HepG2 (cell line): ENCODE measurements around the gene PTHLH. TPM values are rescaled to one million over a fixed set of nuclear protein-coding genes. Genes with fewer than 3 reads are reported as not detected.

Source experiments
- AKAP8 ChIP-seq: sonication (generic); formaldehyde crosslinking; IDR thresholded peaks from 2 replicates; pipeline ENCODE4 v1.5.1; 2020; ENCODE audit warnings: mild to moderate bottlenecking, missing genetic modification reagents
- FOXO1 ChIP-seq: sonication (generic); formaldehyde crosslinking; IDR thresholded peaks from 2 replicates; pipeline ENCODE4 v1.4.0; 2020; ENCODE audit warnings: missing genetic modification reagents
- GATAD2A ChIP-seq: IDR thresholded peaks from 2 replicates; pipeline ENCODE4 v1.6.1; 2016
- HMGA1 ChIP-seq: sonication (generic); formaldehyde crosslinking; conservative IDR thresholded peaks from 2 replicates; pipeline ENCODE4 v1.4.0; 2020; ENCODE audit warnings: missing genetic modification reagents
- JARID2 ChIP-seq: sonication (generic); formaldehyde crosslinking; IDR thresholded peaks from 2 replicates; pipeline ENCODE4 v1.8.1; 2023; ENCODE audit warnings: missing genetic modification reagents, inconsistent platforms; ENCODE audit not compliant: insufficient replicate concordance
- NFYC ChIP-seq: IDR thresholded peaks from 2 replicates; pipeline ENCODE4 v1.6.1; 2016; ENCODE audit warnings: missing genetic modification reagents, missing compliant biosample characterization
- PPARG ChIP-seq: conservative IDR thresholded peaks from 2 replicates; pipeline ENCODE4 v1.6.1; 2016; ENCODE audit warnings: missing biosample characterization, missing genetic modification reagents
- SALL1 ChIP-seq: sonication (generic); formaldehyde crosslinking; IDR thresholded peaks from 2 replicates; pipeline ENCODE4 v1.8.0; 2022; ENCODE audit warnings: mild to moderate bottlenecking, missing genetic modification reagents
- STAT5B ChIP-seq: sonication (generic); formaldehyde crosslinking; IDR thresholded peaks from 2 replicates; pipeline ENCODE4 v1.4.0; 2020; ENCODE audit warnings: missing genetic modification reagents
- THYN1 ChIP-seq: sonication (generic); formaldehyde crosslinking; IDR thresholded peaks from 2 replicates; pipeline ENCODE4 v1.8.1; 2023; ENCODE audit warnings: low read depth, mild to moderate bottlenecking, moderate library complexity, missing genetic modification reagents, borderline replicate concordance
- YEATS2 ChIP-seq: sonication (generic); formaldehyde crosslinking; IDR thresholded peaks from 2 replicates; pipeline ENCODE4 v1.4.0; 2020; ENCODE audit warnings: missing genetic modification reagents, borderline replicate concordance
- ZBTB7A ChIP-seq: sonication (generic); formaldehyde crosslinking; IDR thresholded peaks from 2 replicates; pipeline ENCODE4 v1.8.0; 2022; ENCODE audit warnings: mild to moderate bottlenecking, missing genetic modification reagents
- ZFY ChIP-seq: sonication (generic); formaldehyde crosslinking; IDR thresholded peaks from 2 replicates; pipeline ENCODE4 v1.4.0; 2020; ENCODE audit warnings: missing genetic modification reagents
- ZMYM2 ChIP-seq: sonication (generic); formaldehyde crosslinking; IDR thresholded peaks from 2 replicates; pipeline ENCODE4 v1.8.0; 2022; ENCODE audit warnings: mild to moderate bottlenecking, missing genetic modification reagents
- ZNF251 ChIP-seq: sonication (generic); formaldehyde crosslinking; IDR thresholded peaks from 2 replicates; pipeline ENCODE4 v1.9.0; 2021; ENCODE audit warnings: mild to moderate bottlenecking, missing genetic modification reagents
- ZNF430 ChIP-seq: sonication (generic); formaldehyde crosslinking; IDR thresholded peaks from 2 replicates; pipeline ENCODE4 v1.9.0; 2021; ENCODE audit warnings: mild to moderate bottlenecking, missing genetic modification reagents
- ZNF503 ChIP-seq: sonication (generic); formaldehyde crosslinking; IDR thresholded peaks from 2 replicates; pipeline ENCODE4 v1.4.0; 2020; ENCODE audit warnings: missing genetic modification reagents
- ZNF776 ChIP-seq: sonication (generic); formaldehyde crosslinking; IDR thresholded peaks from 2 replicates; pipeline ENCODE4 v1.4.0; 2020; ENCODE audit warnings: mild to moderate bottlenecking, missing genetic modification reagents
- ZNF800 ChIP-seq: sonication (generic); formaldehyde crosslinking; IDR thresholded peaks from 2 replicates; pipeline ENCODE4 v1.4.0; 2020; ENCODE audit warnings: missing genetic modification reagents
- ZNF878 ChIP-seq: sonication (generic); formaldehyde crosslinking; IDR thresholded peaks from 2 replicates; pipeline ENCODE4 v1.8.1; 2023; ENCODE audit warnings: mild to moderate bottlenecking, missing genetic modification reagents, moderate library complexity
- polyA plus RNA-seq, 8 experiments: library from polyadenylated mRNA; depleted of rRNA in 3 of 8; stranded (reverse) in 7 of 8; unstranded in 1 of 8; fragments of >200 nt; fragmentation: Illumina TruSeq in 4 of 8; extraction: Trizol in 4 of 8; gene quantifications; 2 replicates each; pipeline versions ENCODE4 v1.2.1 to v1.2.3, GENCODE V29; 2011 to 2016; ENCODE audit warnings: low read depth in 4 of 8, missing spikeins in 1 of 8, mixed read lengths in 1 of 8; ENCODE audit not compliant: insufficient read depth in 1 of 8
- total RNA-seq, 5 experiments: library from RNA; depleted of rRNA; stranded (reverse); fragments of >200 nt; fragmentation: Illumina TruSeq; extraction: Trizol; gene quantifications; 2 replicates each; pipeline ENCODE4 v1.2.3, GENCODE V29; 2016; ENCODE audit warnings: low read depth in 1 of 5
- TF ChIP-seq, protein P1 (sequence below): sonication (generic); formaldehyde crosslinking; IDR thresholded peaks from 2 replicates; pipeline ENCODE4 v1.5.1; 2020; ENCODE audit warnings: mild to moderate bottlenecking, missing genetic modification reagents, moderate library complexity
- TF ChIP-seq, protein P2 (sequence below): IDR thresholded peaks from 2 replicates; pipeline ENCODE4 v1.6.1; 2018; ENCODE audit warnings: missing genetic modification reagents

PTHLH gene
- total and polyA plus RNA-seq, 2 of the 13 experiments (the other 11 are each of a cell fraction or from before 2014, with no cell fraction given): 0.22 TPM; not detected in 1

DNA sequence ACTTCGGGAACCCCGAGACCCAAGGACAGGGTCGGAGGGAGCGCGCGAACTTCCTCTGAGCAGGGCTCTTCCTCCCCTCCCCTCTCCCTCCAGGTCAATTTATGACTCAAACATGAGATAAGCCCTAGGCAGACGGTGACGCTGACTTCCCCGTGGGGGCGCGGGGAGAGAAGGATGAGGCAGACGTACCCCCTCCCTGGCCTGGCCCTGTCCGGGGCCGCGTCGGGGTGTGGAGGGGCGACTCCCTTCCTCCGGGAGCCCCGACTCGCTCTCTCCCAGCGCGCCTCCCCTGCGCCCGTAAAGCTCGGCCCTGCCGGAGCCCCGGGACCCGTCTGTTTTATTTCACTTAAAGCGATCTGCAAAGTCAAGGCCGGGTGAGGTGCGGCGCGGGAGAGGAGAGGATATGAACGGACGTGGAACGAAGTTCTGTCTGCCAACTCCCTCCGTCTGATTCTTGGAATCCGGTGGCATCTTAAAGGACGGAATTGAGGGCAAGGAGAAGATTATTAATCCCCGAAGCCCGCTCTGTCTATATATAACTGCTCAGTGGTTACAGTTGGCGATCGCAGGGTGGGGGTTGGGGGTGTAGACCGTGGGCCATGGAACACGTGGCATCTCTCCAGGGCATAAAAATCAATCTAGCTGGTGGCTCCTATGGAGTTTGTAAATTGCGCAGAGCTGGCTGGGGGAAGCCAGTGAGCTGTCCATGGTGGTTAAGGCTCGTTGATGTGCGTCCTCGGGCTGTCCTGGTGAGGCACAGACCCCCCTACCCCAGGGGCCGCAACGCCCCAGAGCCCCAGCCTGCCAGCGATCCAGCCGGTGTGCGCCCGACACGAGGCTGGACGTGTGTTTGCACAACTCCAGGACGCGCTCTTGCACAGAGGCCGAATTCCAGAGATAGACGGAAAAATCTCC is 2.9 kb upstream of the PTHLH start (continued):
- TF ChIP-seq, protein P1, sequence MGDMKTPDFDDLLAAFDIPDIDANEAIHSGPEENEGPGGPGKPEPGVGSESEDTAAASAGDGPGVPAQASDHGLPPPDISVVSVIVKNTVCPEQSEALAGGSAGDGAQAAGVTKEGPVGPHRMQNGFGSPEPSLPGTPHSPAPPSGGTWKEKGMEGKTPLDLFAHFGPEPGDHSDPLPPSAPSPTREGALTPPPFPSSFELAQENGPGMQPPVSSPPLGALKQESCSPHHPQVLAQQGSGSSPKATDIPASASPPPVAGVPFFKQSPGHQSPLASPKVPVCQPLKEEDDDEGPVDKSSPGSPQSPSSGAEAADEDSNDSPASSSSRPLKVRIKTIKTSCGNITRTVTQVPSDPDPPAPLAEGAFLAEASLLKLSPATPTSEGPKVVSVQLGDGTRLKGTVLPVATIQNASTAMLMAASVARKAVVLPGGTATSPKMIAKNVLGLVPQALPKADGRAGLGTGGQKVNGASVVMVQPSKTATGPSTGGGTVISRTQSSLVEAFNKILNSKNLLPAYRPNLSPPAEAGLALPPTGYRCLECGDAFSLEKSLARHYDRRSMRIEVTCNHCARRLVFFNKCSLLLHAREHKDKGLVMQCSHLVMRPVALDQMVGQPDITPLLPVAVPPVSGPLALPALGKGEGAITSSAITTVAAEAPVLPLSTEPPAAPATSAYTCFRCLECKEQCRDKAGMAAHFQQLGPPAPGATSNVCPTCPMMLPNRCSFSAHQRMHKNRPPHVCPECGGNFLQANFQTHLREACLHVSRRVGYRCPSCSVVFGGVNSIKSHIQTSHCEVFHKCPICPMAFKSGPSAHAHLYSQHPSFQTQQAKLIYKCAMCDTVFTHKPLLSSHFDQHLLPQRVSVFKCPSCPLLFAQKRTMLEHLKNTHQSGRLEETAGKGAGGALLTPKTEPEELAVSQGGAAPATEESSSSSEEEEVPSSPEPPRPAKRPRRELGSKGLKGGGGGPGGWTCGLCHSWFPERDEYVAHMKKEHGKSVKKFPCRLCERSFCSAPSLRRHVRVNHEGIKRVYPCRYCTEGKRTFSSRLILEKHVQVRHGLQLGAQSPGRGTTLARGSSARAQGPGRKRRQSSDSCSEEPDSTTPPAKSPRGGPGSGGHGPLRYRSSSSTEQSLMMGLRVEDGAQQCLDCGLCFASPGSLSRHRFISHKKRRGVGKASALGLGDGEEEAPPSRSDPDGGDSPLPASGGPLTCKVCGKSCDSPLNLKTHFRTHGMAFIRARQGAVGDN (CRISPR knock-in tag): peak; percentile 16; the same call in 1 of the 2 replicates
- TF ChIP-seq ZMYM2 (CRISPR knock-in tag): no peak
- TF ChIP-seq ZNF503 (CRISPR knock-in tag): no peak
- no peak for TF ChIP-seq STAT5B (CRISPR knock-in tag)
- no peak for TF ChIP-seq FOXO1 (CRISPR knock-in tag)
- TF ChIP-seq ZNF430 (CRISPR knock-in tag): no peak
- TF ChIP-seq GATAD2A (CRISPR knock-in tag): no peak
- TF ChIP-seq HMGA1: no peak
- TF ChIP-seq, protein P2, sequence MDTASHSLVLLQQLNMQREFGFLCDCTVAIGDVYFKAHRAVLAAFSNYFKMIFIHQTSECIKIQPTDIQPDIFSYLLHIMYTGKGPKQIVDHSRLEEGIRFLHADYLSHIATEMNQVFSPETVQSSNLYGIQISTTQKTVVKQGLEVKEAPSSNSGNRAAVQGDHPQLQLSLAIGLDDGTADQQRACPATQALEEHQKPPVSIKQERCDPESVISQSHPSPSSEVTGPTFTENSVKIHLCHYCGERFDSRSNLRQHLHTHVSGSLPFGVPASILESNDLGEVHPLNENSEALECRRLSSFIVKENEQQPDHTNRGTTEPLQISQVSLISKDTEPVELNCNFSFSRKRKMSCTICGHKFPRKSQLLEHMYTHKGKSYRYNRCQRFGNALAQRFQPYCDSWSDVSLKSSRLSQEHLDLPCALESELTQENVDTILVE (CRISPR knock-in tag): no peak
- peak; percentile 34; the same call in 1 of the 2 replicates for TF ChIP-seq ZNF800 (CRISPR knock-in tag)
- TF ChIP-seq SALL1 (CRISPR knock-in tag): peak; percentile 37; the same call in 1 of the 2 replicates
- TF ChIP-seq ZNF251 (CRISPR knock-in tag): no peak
- TF ChIP-seq JARID2: no peak
- TF ChIP-seq ZFY (CRISPR knock-in tag): no peak
- TF ChIP-seq THYN1: no peak
- TF ChIP-seq ZNF776 (CRISPR knock-in tag): no peak
- TF ChIP-seq NFYC: no peak
- TF ChIP-seq ZBTB7A: no peak
- no peak for TF ChIP-seq ZNF878 (CRISPR knock-in tag)
- TF ChIP-seq AKAP8 (CRISPR knock-in tag): no peak
- TF ChIP-seq PPARG: no peak
- no peak for TF ChIP-seq YEATS2 (CRISPR knock-in tag)
